Sigmoid colon (tissue), 7 donors: ENCODE data around the gene HPS5. TPM values are rescaled to one million over a fixed set of nuclear protein-coding genes. Genes with fewer than 3 reads are reported as not detected.

ENCODE experiments used
- DNase-seq: peaks from one replicate; pipeline ENCODE4 v3.0.0-alpha.2; 2019
- H3K27ac ChIP-seq, 4 donors: fragments of 200-600 bp; sonication (generic); one replicate each; pipeline ENCODE4 v1.5.1; 2016 to 2019; ENCODE audit warnings: mild to moderate bottlenecking in 1 of 4
- H3K27me3 ChIP-seq, 3 donors: fragments of 200-600 bp; sonication (generic); one replicate each; pipeline ENCODE4 v1.5.1; 2019; ENCODE audit warnings: mild to moderate bottlenecking in 1 of 3
- H3K36me3 ChIP-seq, 4 donors: fragments of 200-600 bp; sonication (generic); one replicate each; pipeline ENCODE4 v1.5.1; 2016 to 2019
- H3K4me1 ChIP-seq, 4 donors: fragments of 200-600 bp; sonication (generic); one replicate each; pipeline ENCODE4 v1.5.1; 2017 to 2019
- H3K4me3 ChIP-seq, 4 donors: fragments of 200-600 bp; sonication (generic); one replicate each; pipeline ENCODE4 v1.5.1; 2017 to 2019; ENCODE audit warnings: mild to moderate bottlenecking in 2 of 4, moderate library complexity in 1 of 4
- H3K9me3 ChIP-seq, 4 donors: fragments of 200-600 bp in 3 of 4; sonication (generic) in 3 of 4; one replicate each; pipeline versions ENCODE4 v1.5.1 to v1.6.1; 2013 to 2019
- CTCF ChIP-seq, 4 experiments: fragments of 450-650 bp in 3 of 4; fragments of 200-600 bp in 1 of 4; IDR thresholded peaks; one replicate each; pipeline ENCODE4 v1.5.1; 2016 to 2019; ENCODE audit warnings: antibody characterized with exemption in 4 of 4, mild to moderate bottlenecking in 3 of 4, moderate library complexity in 2 of 4
- EP300 ChIP-seq, 4 donors: sonication (generic); formaldehyde crosslinking; IDR thresholded peaks; one replicate each; pipeline ENCODE4 v1.6.1; 2017; ENCODE audit warnings: antibody characterized with exemption in 4 of 4
- POLR2A ChIP-seq, 2 donors: fragments of 450-650 bp; IDR thresholded peaks; one replicate each; pipeline ENCODE4 v1.6.1; 2016; ENCODE audit warnings: antibody characterized with exemption in 2 of 2, mild to moderate bottlenecking in 2 of 2, moderate library complexity in 2 of 2
- POLR2AphosphoS5 ChIP-seq, 4 donors: sonication (generic); formaldehyde crosslinking; IDR thresholded peaks; one replicate each; pipeline ENCODE4 v1.6.1; 2017; ENCODE audit warnings: antibody characterized with exemption in 4 of 4
- WGBS, 2 donors: extraction: QIAGEN DNeasy Blood & Tissue Kit; methylation state at CpG; one replicate each; pipeline ENCODE4 v1.1.7; 2013; 5-methylcytosine and 5-hydroxymethylcytosine counted together
- intact Hi-C: fragments of 100-400 bp; cut with DNase I; formaldehyde crosslinking; loops from one replicate; pipeline ENCODE4 v1.15.1; 2023
- polyA plus RNA-seq, 3 donors: library from polyadenylated mRNA; stranded (reverse); fragments of 200-250 nt; gene quantifications; one replicate each; pipeline ENCODE4 v1.2.3, GENCODE V29; 2013
- total RNA-seq, 4 donors: library from RNA; depleted of rRNA; stranded (reverse); fragments of >200 nt; gene quantifications; one replicate each; pipeline ENCODE4 v1.1.0, GENCODE V29; 2016
- donor health status: healthy with polysubstance abuse.
- donor health status: Bipolar disorder and iron deficiency.
- donor health status: healthy.

The HPS5 gene
- total and polyA plus RNA-seq, 7 donors, result 4.2 to 28.5 (median 17.7) TPM

GRCh38 chr11:18352581-18352980 is 30.6 kb upstream of the HPS5 start:
- Histone ChIP-seq H3K4me1 (no peaks in the 10 kb centered on the region), H3K9me3 (no peaks in the 10 kb centered on the region), H3K27ac (no peak overlapping the region), H3K36me3 (peaks cover 9 to 79% (median 23%) of the 10 kb centered on the region in 4 donors), H3K4me3 (no peak overlapping the region), H3K27me3 (no peaks in the 10 kb centered on the region)
- no peak for TF ChIP-seq CTCF (IDR thresholded peaks at IDR 0.05)
- no peak for TF ChIP-seq EP300 (IDR thresholded peaks at IDR 0.05)
- no peak for TF ChIP-seq POLR2A (IDR thresholded peaks at IDR 0.05)
- no peak for TF ChIP-seq POLR2AphosphoS5 (IDR thresholded peaks at IDR 0.05)
- 91 to 94% methylated on average over 3 of the region's 3 CpGs for WGBS, 2 donors
- intact Hi-C loops, result no loop called here
- DNase-seq, result no peak

- WGBS, 2 donors, result 84 to 88% methylated on average over 5 of the region's 5 CpGs
- intact Hi-C loops, result no loop called here
- Histone ChIP-seq H3K9me3 (no peaks in the 10 kb centered on the region), H3K36me3 (peaks cover 10 to 79% (median 33%) of the 10 kb centered on the region in 4 donors), H3K4me3 (no peak overlapping the region), H3K27me3 (no peaks in the 10 kb centered on the region), H3K4me1 (no peaks in the 10 kb centered on the region), H3K27ac (no peak overlapping the region)
- DNase-seq, result no peak
- TF ChIP-seq POLR2AphosphoS5 (IDR thresholded peaks at IDR 0.05), result no peak
- no peak for TF ChIP-seq EP300 (IDR thresholded peaks at IDR 0.05)
- TF ChIP-seq CTCF (IDR thresholded peaks at IDR 0.05), result no peak
- TF ChIP-seq POLR2A (IDR thresholded peaks at IDR 0.05), result no peak
Observed at GRCh38 chr11:18347471-18348125, 25.7 kb upstream of the HPS5 start.

- WGBS, 2 donors, result 86 to 96% methylated on average over 3 of the region's 3 CpGs
- H3K36me3 ChIP-seq, result peaks cover 27 to 79% (median 33%) of the 10 kb centered on the region in 4 donors
- no peaks in the 10 kb centered on the region for H3K4me1 ChIP-seq
- no peak overlapping the region for H3K27ac ChIP-seq
- no peaks in the 10 kb centered on the region for H3K9me3 ChIP-seq
- TF ChIP-seq EP300 (IDR thresholded peaks at IDR 0.05) (no peak), CTCF (IDR thresholded peaks at IDR 0.05) (no peak), POLR2AphosphoS5 (IDR thresholded peaks at IDR 0.05) (no peak), POLR2A (IDR thresholded peaks at IDR 0.05) (no peak)
- H3K27me3 ChIP-seq, result no peaks in the 10 kb centered on the region
- no peak for DNase-seq
- H3K4me3 ChIP-seq, result no peak overlapping the region
- intact Hi-C loops, result no loop called here
Observed at GRCh38 chr11:18332891-18333290, 11.0 kb upstream of the HPS5 start.

- no peak overlapping the region for H3K4me3 ChIP-seq
- H3K4me1 ChIP-seq, result no peaks in the 10 kb centered on the region
- 59 to 78% methylated on average over 1 of the region's 1 CpG for WGBS, 2 donors
- H3K36me3 ChIP-seq, result peaks cover 26 to 73% (median 30%) of the 10 kb centered on the region in 4 donors
- TF ChIP-seq CTCF (IDR thresholded peaks at IDR 0.05) (no peak), EP300 (IDR thresholded peaks at IDR 0.05) (no peak), POLR2AphosphoS5 (IDR thresholded peaks at IDR 0.05) (no peak), POLR2A (IDR thresholded peaks at IDR 0.05) (no peak)
- no peak overlapping the region for H3K27ac ChIP-seq
- no peaks in the 10 kb centered on the region for H3K27me3 ChIP-seq
- intact Hi-C loops, result no loop called here
- DNase-seq, result no peak
- H3K9me3 ChIP-seq, result no peaks in the 10 kb centered on the region
Observed at GRCh38 chr11:18332302-18332701, 10.4 kb upstream of the HPS5 start.

- DNase-seq, result no peak
- Histone ChIP-seq H3K27me3 (no peaks in the 10 kb centered on the region), H3K27ac (no peak overlapping the region), H3K4me3 (no peak overlapping the region), H3K36me3 (peaks cover 16 to 67% (median 22%) of the 10 kb centered on the region in 4 donors), H3K9me3 (no peaks in the 10 kb centered on the region), H3K4me1 (no peaks in the 10 kb centered on the region)
- intact Hi-C loops, result no loop called here
- 93 to 94% methylated on average over 6 of the region's 6 CpGs for WGBS, 2 donors
- no peak for TF ChIP-seq POLR2AphosphoS5 (IDR thresholded peaks at IDR 0.05)
- no peak for TF ChIP-seq POLR2A (IDR thresholded peaks at IDR 0.05)
- TF ChIP-seq CTCF (IDR thresholded peaks at IDR 0.05), result no peak
- TF ChIP-seq EP300 (IDR thresholded peaks at IDR 0.05), result no peak
Observed at GRCh38 chr11:18330921-18331320, 9.0 kb upstream of the HPS5 start.
